Urinary bladder (tissue), 4 donors: ENCODE results near the gene SOX18. TPM values are rescaled to one million over a fixed set of nuclear protein-coding genes. Genes with fewer than 3 reads are reported as not detected.

Source experiments
- DNase-seq: peaks from one replicate; pipeline ENCODE4 v3.0.0-alpha.2; 2015; ENCODE audit errors: extremely low spot score
- H3K27ac ChIP-seq: one replicate; pipeline ENCODE4 v1.5.1; 2013; ENCODE audit warnings: low read depth, mild to moderate bottlenecking, moderate library complexity
- H3K36me3 ChIP-seq: one replicate; pipeline ENCODE4 v1.6.1; 2013; ENCODE audit warnings: mild to moderate bottlenecking, moderate library complexity; ENCODE audit not compliant: insufficient read depth
- H3K4me1 ChIP-seq: one replicate; pipeline ENCODE4 v1.6.1; 2013; ENCODE audit warnings: mild to moderate bottlenecking, moderate library complexity; ENCODE audit not compliant: insufficient read depth
- H3K4me3 ChIP-seq: one replicate; pipeline ENCODE4 v1.5.1; 2013; ENCODE audit warnings: low read depth, low read length
- WGBS: extraction: QIAGEN DNeasy Blood & Tissue Kit; methylation state at CpG from one replicate; pipeline ENCODE4 v1.1.7; 2013; 5-methylcytosine and 5-hydroxymethylcytosine counted together
- polyA plus RNA-seq: library from polyadenylated mRNA; stranded (reverse); fragments of 200-250 nt; gene quantifications from one replicate; pipeline ENCODE4 v1.2.3, GENCODE V29; 2013
- total RNA-seq: library from RNA; depleted of rRNA; stranded (reverse); fragments of >200 nt; gene quantifications from one replicate; pipeline ENCODE4 v1.2.3, GENCODE V29; 2014
- donor health status: healthy with polysubstance abuse.
- donor health status: healthy.

SOX18 gene
- total and polyA plus RNA-seq, 2 donors = 4.5 to 66.0 TPM

DNA sequence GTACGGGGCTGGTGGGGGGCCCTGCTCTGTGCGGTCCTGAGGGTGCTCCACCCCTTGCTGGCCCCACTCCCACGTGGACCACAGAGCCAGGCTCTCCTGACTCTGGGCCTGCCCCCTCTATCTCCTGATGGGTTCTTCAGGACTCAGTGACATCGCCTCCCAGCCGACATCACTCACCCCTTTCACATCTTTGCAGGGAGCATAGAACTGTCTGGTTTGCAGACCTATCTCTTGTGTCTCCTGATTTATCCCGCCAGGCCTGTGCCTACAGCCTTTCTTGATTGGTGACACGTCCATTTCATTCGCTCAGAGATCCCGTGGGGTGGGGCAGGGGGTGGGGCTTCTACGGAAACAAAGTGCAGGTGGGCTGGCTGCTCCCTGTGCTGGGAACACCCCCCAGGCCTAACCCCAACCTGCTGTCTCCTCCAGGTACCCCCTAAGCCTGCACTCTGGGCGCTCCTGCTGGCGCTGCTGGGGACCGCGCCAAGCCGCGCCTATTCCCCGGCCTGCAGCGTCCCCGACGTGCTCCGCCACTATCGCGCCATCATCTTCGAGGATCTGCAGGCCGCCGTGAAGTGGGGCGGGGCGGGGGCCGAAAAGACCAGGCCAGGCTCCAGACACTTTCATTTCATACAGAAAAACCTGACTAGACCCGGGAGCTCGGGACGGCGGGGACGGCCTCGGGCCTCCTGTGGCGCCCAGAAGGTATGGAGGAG lies 11.8 kb downstream of the SOX18 start:
- Histone ChIP-seq H3K36me3 (no peaks in the 10 kb centered on the region), H3K4me3 (peak overlapping the region; percentile 20), H3K4me1 (no peaks in the 10 kb centered on the region), H3K27ac (no peak overlapping the region)
- WGBS = 8% methylated on average over 36 of the region's 36 CpGs
- DNase-seq = no peak

DNA sequence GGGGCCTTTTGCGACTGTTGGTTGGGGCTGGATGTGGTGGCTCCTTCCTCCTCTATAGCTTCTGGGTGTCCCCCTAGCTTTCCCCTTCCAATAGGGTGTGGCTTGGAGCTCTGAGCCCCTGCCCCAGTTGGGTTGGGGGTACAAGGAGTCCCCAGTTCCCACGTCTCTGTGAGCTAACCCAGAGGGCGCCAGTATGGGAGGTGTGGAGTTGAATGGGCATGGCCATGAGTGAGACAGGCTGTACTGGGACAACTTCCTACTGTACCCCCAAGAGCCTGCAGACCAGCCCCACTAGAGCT lies 12.3 kb downstream of the SOX18 start:
- H3K27ac ChIP-seq = no peak overlapping the region
- no peak for DNase-seq
- no peak overlapping the region for H3K4me3 ChIP-seq
- 71% methylated on average over 3 of the region's 3 CpGs for WGBS
- no peaks in the 10 kb centered on the region for H3K4me1 ChIP-seq
- H3K36me3 ChIP-seq = no peaks in the 10 kb centered on the region

DNA sequence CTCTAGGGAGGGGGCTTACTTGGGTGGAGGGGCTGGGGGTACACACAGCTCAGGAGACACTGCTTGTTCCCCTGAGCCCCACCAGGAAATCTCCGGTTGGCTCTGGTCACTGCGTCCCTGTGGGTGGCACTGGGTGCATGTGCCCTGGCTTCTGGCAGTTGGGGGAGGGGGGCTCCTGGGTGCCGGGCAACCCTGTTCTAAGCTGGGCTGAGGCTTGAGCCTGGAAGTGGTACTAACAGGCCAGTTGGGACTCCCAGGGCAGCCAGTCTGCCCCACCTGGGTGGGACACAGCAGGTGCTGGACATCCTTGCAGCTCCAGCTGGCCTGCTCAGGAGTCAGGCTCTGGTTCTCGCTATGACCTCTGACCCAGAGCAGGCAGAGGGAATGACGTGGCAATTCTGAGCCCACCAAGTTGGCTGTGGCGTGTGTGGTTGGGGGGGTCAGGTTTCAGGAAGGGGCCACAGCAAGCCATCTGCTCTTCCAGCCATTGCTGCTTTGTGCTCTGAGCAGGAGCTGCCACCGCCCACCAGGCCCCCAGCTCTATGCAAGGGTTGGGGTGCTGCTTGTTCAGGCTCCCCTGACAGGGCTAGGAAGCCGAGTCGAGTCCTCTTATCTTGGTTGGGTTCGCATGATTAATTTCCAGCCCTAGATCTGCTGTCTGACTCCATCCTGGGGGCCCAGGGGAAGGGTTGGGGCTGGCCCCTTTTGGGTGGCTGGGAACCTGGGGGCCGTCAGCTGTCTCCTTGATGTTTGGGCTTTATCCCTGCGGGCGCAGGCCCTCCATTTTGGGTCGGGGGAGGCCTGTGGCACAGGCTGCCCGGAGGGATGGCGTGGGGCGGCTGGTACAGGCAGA lies 12.9 kb downstream of the SOX18 start:
- no peak for DNase-seq
- Histone ChIP-seq H3K36me3 (peaks cover 3% of the 10 kb centered on the region), H3K27ac (no peak overlapping the region), H3K4me3 (no peak overlapping the region), H3K4me1 (no peaks in the 10 kb centered on the region)
- 56% methylated on average over 17 of the region's 17 CpGs for WGBS

DNA sequence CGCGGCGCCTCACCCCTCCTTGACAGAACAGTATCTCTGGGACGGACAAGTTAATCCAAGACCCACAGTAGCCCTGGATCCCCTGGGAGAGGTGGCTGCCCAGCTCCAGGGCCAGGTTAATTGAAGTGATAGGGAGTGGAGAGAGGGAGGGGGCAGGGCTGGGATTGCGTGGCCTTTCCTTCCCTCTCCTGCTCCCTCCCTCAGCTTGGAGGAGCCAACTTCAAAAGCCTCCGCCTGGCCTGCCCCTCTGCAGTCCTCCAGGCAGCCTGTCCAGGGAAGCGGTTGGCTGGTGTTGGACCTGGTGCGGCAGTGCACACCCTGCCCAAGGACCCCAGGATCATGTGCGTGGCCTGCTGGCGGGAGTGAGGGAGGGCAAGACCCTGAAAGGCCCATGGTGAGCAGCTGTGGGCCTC lies 13.5 kb downstream of the SOX18 start, which contains the start of gene C20orf204:
TSS of gene C20orf204 (plus strand) at position 250 of the 413 bp plus-strand sequence. CDS start at position 392, 142 bp downstream.
- WGBS = 73% methylated on average over 10 of the region's 10 CpGs
- H3K4me1 ChIP-seq = no peaks in the 10 kb centered on the region

DNA sequence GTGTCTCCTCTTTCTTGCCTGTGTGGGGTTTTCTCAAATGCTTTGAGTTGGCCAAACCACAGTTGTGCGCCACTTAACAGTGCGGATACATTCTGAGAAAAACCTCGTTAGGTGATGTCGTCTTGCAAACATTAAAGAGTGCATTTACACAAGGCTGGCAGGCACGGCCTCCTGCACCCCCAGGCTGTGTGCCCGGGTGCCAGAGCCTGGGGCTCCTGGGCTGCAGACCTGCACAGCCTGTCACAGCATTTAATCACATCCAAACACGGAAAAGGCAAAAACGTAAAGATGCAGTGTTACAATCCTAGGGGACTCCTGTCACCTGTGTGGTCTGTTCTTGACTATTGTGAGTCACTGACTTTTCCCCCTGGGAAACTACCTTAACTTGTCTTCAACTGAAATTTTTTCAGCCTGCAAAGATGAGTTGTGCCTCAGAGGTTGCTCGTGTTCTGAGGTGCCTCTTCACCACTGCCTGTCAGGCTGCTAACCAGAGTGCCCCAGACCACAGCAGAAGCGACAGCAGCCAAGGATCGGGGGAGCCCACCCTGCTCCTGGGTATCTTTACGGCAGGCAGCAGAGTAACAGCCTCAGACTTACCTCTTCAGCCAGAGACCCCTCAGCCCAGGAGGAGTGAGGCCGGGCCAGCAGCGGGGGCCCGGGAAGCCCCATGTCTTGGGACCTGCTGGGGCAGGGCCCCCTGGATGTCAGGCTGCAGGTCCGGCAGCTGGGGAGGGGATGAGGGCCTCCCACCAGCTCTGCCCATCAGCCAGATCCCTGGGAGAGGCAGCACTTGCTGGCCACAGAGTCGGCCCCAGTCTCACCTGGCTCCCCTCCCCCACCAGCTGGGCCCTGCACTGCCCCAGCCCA lies 14.1 kb downstream of the SOX18 start:
- 81% methylated on average over 17 of the region's 17 CpGs for WGBS
- peaks cover 3% of the 10 kb centered on the region for H3K36me3 ChIP-seq
- no peak overlapping the region for H3K4me3 ChIP-seq
- no peak overlapping the region for H3K27ac ChIP-seq
- H3K4me1 ChIP-seq = no peaks in the 10 kb centered on the region
- DNase-seq = no peak

More for the DNA sequence above, 13.5 kb downstream of the SOX18 start, which contains the start of gene C20orf204:
- H3K36me3 ChIP-seq = peaks cover 3% of the 10 kb centered on the region
- DNase-seq = no peak
- no peak within 1 kb of the TSS for H3K4me3 ChIP-seq
- H3K27ac ChIP-seq = no peak within 1 kb of the TSS

DNA sequence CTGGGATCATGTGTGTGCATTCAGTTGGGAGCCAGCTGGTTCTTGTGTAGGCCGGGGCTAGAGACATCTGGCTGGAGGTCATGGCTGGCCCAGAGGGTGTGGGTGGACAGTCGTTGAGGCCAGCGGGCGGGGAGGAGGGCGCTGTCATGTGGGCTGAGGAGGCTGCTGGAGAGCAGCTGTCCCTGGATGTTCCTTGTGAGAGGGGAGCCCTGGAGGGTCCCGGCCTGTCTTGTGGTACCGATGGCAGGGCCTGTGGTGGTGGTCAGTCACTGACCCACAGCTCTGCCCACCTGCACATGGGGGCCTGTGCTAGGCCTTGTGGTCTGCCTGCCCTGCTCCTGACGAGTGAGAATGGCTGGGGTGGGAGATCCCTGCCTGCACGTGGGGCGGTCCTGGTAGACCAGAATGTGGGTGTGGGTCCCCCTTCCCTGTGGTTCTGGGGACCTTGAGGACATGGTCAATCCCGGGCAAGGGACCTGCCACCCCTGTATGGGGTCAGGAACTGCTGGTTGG lies 15.4 kb downstream of the SOX18 start:
- Histone ChIP-seq H3K4me1 (no peaks in the 10 kb centered on the region), H3K4me3 (no peak overlapping the region), H3K27ac (no peak overlapping the region), H3K36me3 (peaks cover 3% of the 10 kb centered on the region)
- DNase-seq = no peak
- WGBS = 69% methylated on average over 11 of the region's 11 CpGs

DNA sequence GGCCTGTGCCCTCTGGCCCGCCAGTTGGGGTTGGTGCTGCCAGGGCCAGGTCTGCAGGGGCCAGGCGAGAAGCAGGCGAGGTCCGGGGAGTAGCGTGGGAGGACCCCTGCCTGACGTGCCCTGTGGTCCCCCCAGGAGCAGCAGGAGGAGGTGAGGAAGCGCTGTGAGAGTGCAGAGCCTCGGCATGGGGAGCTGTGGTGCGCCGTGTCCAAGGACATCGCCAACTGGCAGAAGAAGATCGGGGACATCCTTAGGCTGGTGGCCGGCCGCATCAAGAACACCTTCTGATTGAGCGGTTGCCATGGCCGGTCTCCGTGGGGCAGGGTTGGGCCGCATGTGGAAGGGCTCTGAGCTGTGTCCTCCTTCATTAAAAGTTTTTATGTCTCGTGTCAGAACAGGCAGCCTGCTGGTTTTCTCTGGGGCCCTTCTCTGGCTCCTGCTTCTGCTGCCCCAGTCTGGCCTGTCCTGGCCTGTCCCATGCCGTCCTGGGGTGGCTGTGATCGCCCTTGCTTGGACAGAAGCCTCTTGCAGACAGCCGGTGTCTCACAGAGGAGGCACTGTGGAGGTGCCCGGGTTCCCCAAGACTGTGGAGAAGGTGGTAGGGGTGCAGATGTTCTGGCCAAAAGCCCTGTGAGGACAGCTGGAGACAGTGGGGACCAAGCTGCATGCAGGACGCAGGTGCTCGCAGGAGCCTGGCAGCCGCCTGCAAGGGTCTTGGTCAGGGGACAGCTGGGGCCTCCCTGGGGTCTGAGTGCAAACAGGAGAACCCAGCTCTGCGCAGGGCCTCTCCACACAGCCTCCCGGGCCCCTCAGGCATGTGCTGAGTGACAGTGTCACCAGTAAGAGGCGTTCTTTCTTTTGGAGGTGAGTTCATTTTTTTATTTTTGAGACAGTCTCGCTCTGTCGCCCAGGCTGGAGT lies 16.5 kb downstream of the SOX18 start:
- DNase-seq = no peak
- Histone ChIP-seq H3K4me1 (no peaks in the 10 kb centered on the region), H3K36me3 (peaks cover 8% of the 10 kb centered on the region), H3K27ac (no peak overlapping the region), H3K4me3 (no peak overlapping the region)
- 92% methylated on average over 31 of the region's 31 CpGs for WGBS

DNA sequence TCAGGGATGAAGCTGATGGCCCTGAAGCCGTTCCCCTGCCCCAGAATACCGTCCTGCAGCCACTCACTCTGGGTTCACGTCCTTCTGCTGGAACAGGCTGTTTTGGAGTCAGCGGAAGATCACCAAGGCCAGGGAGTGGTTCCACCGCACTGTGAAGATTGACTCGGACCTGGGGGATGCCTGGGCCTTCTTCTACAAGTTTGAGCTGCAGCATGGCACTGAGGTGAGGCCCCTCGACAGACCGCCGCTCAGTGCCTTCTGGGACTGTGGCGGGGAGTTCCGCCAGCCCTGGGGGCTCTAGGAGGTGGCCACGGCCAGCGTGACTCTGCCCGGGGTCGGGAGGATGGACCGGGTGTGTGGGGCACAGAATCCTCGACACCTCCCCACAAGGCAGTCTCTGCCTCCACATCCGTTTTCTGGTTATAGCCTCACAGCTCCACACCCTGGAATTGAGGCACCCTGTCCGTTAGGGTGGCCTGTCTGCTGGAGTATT lies 17.6 kb downstream of the SOX18 start:
- DNase-seq = no peak
- Histone ChIP-seq H3K36me3 (peaks cover 8% of the 10 kb centered on the region), H3K4me3 (no peak overlapping the region), H3K4me1 (no peaks in the 10 kb centered on the region), H3K27ac (no peak overlapping the region)
- WGBS = 93% methylated on average over 19 of the region's 19 CpGs

DNA sequence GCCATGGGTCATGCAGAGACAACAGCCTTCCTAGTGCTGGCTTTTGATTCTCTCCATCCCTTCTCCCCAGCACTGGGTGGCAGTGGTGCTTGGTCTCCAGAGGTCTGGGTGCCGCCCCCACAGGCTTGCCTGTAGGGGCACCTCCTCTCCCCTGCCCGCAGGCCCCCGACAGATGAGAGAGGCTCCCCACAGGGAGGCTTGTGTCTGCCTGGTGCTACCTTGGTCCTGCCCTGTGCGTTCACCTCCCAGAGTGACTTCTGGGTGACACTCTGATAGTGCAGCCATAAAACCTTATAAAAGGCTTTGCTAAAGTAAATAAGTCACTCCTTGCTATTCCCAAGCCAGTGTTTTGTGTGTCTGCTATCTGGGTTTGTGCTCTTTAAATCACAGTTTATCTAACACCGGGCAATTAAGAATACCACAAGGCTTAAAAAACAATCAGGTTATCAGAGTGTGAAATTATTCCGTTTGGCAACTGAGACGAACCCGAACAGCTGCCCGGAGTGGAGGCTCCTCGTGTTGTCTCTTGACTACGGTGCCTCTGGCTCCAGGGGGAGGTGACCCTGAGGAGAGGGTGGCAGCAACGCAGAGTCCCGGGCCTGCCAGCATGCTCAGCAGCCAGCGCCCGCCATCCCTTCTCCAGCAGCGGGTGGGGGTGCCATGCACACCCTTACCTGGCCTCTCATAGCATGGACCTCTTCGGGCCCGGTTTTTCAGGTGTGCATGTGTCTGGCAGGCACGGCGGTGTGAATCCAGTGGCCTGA lies 18.9 kb downstream of the SOX18 start:
- no peaks in the 10 kb centered on the region for H3K4me1 ChIP-seq
- peaks cover 8% of the 10 kb centered on the region for H3K36me3 ChIP-seq
- H3K27ac ChIP-seq = no peak overlapping the region
- WGBS = 74% methylated on average over 20 of the region's 20 CpGs
- DNase-seq = no peak
- no peak overlapping the region for H3K4me3 ChIP-seq

DNA sequence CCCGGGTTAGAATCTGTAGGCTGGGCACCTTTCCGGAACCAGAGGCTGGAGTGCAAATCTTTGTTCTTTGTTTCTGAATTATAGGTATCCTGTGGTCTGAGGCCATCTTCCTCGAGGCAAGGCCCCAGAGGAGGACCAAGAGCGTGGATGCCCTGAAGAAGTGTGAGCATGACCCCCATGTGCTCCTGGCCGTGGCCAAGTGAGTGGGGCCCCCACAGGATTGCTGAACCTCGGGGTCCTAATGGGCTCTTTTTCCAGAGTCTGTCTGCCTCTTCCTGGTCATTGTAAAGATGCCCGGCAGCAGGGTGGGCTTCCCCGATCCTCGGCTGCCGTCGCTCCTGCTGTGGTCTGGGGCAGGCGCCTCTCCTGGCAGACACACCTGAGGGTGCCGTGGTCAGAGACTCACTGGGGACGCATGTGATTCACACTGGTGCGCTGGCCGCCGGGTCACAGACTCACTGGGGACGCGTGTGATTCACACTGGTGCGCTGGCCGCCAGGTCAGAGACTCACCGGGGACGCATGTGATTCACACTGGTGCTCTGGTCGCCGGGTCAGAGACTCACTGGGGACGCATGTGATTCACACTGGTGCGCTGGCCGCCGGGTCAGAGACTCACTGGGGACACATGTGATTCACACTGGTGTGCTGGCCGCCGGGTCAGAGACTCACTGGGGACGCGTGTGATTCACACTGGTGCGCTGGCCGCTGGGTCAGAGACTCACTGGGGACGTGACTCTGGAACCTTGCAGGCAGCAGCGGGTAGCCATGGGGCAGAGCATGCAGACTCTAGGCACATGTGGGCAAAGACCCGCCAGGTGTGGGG lies 19.9 kb downstream of the SOX18 start:
- Histone ChIP-seq H3K4me1 (no peaks in the 10 kb centered on the region), H3K27ac (no peak overlapping the region), H3K4me3 (no peak overlapping the region), H3K36me3 (peaks cover 8% of the 10 kb centered on the region)
- no peak for DNase-seq
- 95% methylated on average over 38 of the region's 38 CpGs for WGBS

DNA sequence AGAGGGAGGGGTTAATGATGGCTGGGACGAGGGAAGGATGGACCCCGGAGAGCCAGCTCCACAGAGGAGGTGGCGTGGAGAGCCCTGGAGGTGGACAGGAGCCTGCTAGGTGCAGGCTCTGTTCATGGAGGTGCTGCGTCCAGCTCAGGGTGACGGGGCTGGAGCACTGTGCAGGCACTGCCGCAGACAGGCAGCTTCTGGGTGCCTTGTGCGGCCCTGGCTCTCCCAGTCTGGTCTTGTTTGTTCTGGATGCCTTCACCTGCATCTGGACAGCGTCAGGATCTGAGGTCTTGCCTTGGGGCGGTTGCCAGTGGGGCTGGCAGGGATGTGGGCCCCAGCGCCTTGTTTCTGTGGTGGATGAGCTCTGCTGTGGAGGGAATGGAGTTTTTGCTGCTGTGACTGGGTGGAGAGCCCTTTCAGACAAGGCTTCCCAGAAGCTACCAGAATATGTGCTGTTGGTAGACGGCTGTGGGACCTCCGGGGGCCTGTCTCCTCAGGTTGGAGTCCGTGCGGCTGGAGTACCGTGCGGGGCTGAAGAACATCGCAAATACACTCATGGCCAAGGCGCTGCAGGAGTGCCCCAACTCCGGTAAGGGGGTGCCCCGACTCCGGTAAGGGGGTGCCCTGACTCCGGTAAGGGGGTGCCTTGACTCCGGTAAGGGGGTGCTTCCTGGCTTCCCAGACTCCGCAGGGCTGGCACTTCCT lies 21.3 kb downstream of the SOX18 start:
- Histone ChIP-seq H3K36me3 (peaks cover 11% of the 10 kb centered on the region), H3K4me3 (no peak overlapping the region), H3K27ac (no peak overlapping the region), H3K4me1 (no peaks in the 10 kb centered on the region)
- no peak for DNase-seq
- WGBS = 82% methylated on average over 24 of the region's 24 CpGs
